ENCODE data around the gene NAV2. TPM values are rescaled to one million over a fixed set of nuclear protein-coding genes. Genes with fewer than 3 reads are reported as not detected.

The NAV2 gene
- total RNA-seq, 1 experiment from 2014 or later, result 63.5 TPM

DNA sequence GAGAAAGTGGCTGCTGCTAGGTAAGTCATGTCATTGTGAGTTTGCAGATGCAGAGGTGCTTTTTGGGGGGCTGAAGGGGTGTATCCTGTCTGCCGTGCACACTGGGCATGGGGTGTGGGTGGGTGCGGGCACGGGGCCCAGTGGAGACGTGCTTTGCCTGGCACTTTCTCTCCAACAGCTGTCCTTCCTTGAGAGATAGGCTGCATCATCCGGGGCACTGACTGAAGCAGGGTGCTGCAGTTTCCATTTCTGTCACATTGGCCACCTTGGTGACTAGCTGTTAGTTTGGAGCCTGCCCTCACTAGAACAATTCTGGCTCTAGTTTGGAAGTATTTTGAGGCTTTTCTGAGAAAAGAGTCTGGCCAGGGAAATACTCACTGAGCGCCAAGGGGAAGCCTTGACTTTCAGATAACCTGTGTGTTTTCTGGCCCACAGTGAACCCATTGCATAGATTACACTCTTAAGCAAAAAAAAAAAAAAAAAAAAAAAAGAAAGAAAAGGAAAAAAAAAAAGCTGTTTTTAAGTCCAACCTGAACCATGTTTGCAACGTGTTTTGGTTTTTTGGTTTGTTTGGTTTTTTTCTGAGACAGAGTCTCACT lies 219.2 kb downstream of the NAV2 start:
- Histone ChIP-seq H3K36me3 (ENCODE audit: control insufficient read depth, insufficient read depth, low read length) (no peaks in the 10 kb centered on the region), H3K9me3 (0 out of 2 replicates have a peak, but pooled peaks cover 6% of the 10 kb centered on the region), H3K4me1 (peaks cover 10% of the 10 kb centered on the region; the same call in 1 of the 2 replicates), H3K4me3 (ENCODE audit: low read depth, low read length) (no peak overlapping the region), H3K27me3 (replicated peaks; ENCODE audit: control insufficient read depth, insufficient read depth, low read length) (no peaks in the 10 kb centered on the region)
- TF ChIP-seq, protein P1, sequence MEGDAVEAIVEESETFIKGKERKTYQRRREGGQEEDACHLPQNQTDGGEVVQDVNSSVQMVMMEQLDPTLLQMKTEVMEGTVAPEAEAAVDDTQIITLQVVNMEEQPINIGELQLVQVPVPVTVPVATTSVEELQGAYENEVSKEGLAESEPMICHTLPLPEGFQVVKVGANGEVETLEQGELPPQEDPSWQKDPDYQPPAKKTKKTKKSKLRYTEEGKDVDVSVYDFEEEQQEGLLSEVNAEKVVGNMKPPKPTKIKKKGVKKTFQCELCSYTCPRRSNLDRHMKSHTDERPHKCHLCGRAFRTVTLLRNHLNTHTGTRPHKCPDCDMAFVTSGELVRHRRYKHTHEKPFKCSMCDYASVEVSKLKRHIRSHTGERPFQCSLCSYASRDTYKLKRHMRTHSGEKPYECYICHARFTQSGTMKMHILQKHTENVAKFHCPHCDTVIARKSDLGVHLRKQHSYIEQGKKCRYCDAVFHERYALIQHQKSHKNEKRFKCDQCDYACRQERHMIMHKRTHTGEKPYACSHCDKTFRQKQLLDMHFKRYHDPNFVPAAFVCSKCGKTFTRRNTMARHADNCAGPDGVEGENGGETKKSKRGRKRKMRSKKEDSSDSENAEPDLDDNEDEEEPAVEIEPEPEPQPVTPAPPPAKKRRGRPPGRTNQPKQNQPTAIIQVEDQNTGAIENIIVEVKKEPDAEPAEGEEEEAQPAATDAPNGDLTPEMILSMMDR (IDR thresholded peaks at IDR 0.05; ENCODE audit: insufficient read depth in 1 of 2, low read depth in 1 of 2, low read length in 1 of 2, severe bottlenecking in 1 of 2, unreplicated experiment in 1 of 2), result no peak
- ChIA-PET CTCF (no interaction called here), POLR2A (no interaction called here)
- no TSS peak for BruUV-seq (replicated peaks)
- H3K27ac Mint-ChIP-seq (ENCODE audit: unreplicated experiment), result no peak overlapping the region
- intact Hi-C loops (cut with micrococcal nuclease; ENCODE audit: unreplicated experiment), result no loop called here
- no peaks in the 10 kb centered on the region for H3K9me3 Mint-ChIP-seq (ENCODE audit: unreplicated experiment)
- H3K36me3 Mint-ChIP-seq (ENCODE audit: insufficient read depth, unreplicated experiment), result no peaks in the 10 kb centered on the region
- no peaks in the 10 kb centered on the region for H3K4me1 Mint-ChIP-seq (ENCODE audit: low read depth, unreplicated experiment)
- H3K4me3 Mint-ChIP-seq (ENCODE audit: unreplicated experiment), result no peak overlapping the region
- no peaks in the 10 kb centered on the region for H3K27me3 Mint-ChIP-seq (ENCODE audit: insufficient read depth, unreplicated experiment)
- no peak for DNase-seq

DNA sequence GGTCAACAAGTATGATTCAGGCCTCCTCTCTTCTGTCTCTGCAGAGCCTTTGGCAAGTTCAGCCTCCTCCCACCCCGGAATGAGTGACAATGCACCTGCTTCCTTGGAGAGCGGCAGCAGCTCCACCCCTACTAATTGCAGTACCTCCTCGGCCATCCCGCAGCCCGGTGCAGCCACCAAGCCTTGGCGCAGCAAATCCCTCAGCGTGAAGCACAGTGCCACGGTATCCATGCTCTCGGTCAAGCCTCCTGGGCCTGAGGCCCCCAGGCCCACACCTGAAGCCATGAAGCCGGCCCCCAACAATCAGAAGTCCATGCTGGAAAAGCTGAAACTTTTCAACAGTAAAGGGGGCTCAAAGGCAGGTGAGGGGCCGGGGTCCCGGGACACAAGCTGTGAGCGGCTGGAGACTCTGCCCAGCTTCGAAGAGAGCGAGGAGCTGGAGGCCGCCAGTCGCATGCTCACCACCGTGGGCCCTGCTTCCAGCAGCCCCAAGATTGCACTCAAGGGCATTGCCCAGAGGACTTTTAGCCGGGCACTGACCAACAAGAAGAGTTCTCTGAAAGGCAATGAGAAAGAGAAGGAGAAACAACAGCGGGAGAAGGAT lies 220.6 kb downstream of the NAV2 start:
- ChIA-PET CTCF (no interaction called here), POLR2A (no interaction called here)
- peaks cover 9% of the 10 kb centered on the region; the same call in 1 of the 2 replicates for H3K4me1 ChIP-seq
- DNase-seq, result no peak
- TF ChIP-seq, protein P1 (IDR thresholded peaks at IDR 0.05; ENCODE audit: insufficient read depth in 1 of 2, low read depth in 1 of 2, low read length in 1 of 2, severe bottlenecking in 1 of 2, unreplicated experiment in 1 of 2), result no peak
- no peaks in the 10 kb centered on the region for H3K36me3 Mint-ChIP-seq (ENCODE audit: insufficient read depth, unreplicated experiment)
- H3K4me3 ChIP-seq (ENCODE audit: low read depth, low read length), result no peak overlapping the region
- no peak overlapping the region for H3K27ac Mint-ChIP-seq (ENCODE audit: unreplicated experiment)
- no peaks in the 10 kb centered on the region for H3K36me3 ChIP-seq (ENCODE audit: control insufficient read depth, insufficient read depth, low read length)
- BruUV-seq (replicated peaks), result no TSS peak
- 0 out of 2 replicates have a peak, but pooled peaks cover 5% of the 10 kb centered on the region for H3K9me3 ChIP-seq
- no peaks in the 10 kb centered on the region for H3K27me3 Mint-ChIP-seq (ENCODE audit: insufficient read depth, unreplicated experiment)
- H3K9me3 Mint-ChIP-seq (ENCODE audit: unreplicated experiment), result no peaks in the 10 kb centered on the region
- no peaks in the 10 kb centered on the region for H3K4me1 Mint-ChIP-seq (ENCODE audit: low read depth, unreplicated experiment)
- H3K4me3 Mint-ChIP-seq (ENCODE audit: unreplicated experiment), result no peak overlapping the region
- intact Hi-C loops (cut with micrococcal nuclease; ENCODE audit: unreplicated experiment), result no loop called here
- no peaks in the 10 kb centered on the region for H3K27me3 ChIP-seq (replicated peaks; ENCODE audit: control insufficient read depth, insufficient read depth, low read length)

DNA sequence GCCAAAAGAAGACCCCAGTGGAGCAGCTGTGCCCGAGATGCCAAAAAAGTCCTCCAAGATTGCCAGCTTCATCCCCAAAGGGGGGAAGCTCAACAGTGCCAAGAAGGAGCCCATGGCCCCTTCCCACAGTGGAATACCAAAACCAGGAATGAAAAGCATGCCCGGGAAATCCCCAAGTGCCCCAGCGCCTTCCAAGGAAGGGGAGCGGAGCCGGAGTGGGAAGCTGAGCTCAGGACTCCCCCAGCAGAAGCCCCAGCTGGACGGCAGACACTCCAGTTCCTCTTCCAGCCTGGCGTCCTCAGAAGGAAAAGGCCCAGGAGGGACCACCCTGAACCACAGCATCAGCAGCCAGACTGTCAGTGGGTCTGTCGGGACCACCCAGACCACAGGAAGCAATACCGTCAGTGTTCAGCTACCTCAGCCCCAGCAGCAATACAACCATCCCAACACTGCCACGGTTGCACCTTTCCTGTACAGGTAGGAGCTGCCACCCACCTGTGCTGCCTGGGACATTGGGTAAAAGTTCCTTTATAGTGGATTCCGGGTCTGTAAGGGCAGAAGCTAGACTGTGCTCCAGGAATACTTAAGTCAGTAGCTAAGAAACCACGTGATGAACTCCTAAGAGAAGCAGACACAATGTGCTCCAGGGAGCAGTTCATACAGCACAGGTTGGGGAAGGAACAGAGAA lies 221.3 kb downstream of the NAV2 start:
- ChIA-PET POLR2A (no interaction called here), CTCF (interaction anchor here (0.9 kb wide), 1 partner anchor 20 kb away, joined by 5 read pairs; no protein-coding TSS in a partner anchor)
- H3K27ac Mint-ChIP-seq (ENCODE audit: unreplicated experiment), result no peak overlapping the region

More for the DNA sequence above, 221.3 kb downstream of the NAV2 start:
- Mint-ChIP-seq H3K27me3 (ENCODE audit: insufficient read depth, unreplicated experiment) (no peaks in the 10 kb centered on the region), H3K4me3 (ENCODE audit: unreplicated experiment) (no peak overlapping the region), H3K4me1 (ENCODE audit: low read depth, unreplicated experiment) (no peaks in the 10 kb centered on the region), H3K36me3 (ENCODE audit: insufficient read depth, unreplicated experiment) (no peaks in the 10 kb centered on the region), H3K9me3 (ENCODE audit: unreplicated experiment) (no peaks in the 10 kb centered on the region)
- Histone ChIP-seq H3K9me3 (no peaks in the 10 kb centered on the region), H3K4me3 (ENCODE audit: low read depth, low read length) (no peak overlapping the region), H3K36me3 (ENCODE audit: control insufficient read depth, insufficient read depth, low read length) (no peaks in the 10 kb centered on the region), H3K4me1 (peaks cover 2% of the 10 kb centered on the region; the same call in 1 of the 2 replicates), H3K27me3 (replicated peaks; ENCODE audit: control insufficient read depth, insufficient read depth, low read length) (no peaks in the 10 kb centered on the region)
- no TSS peak for BruUV-seq (replicated peaks)
- DNase-seq, result no peak
- intact Hi-C loops (cut with micrococcal nuclease; ENCODE audit: unreplicated experiment), result no loop called here
- TF ChIP-seq, protein P1 (IDR thresholded peaks at IDR 0.05; ENCODE audit: insufficient read depth in 1 of 2, low read depth in 1 of 2, low read length in 1 of 2, severe bottlenecking in 1 of 2, unreplicated experiment in 1 of 2), result no peak
